ENCODE results near the gene LEUTX.
"Not testable (repeated sequence)": the region's sequence is repeated elsewhere in the genome, so short reads cannot be mapped to it uniquely, and the experiment has no call there.

LEUTX gene

DNA sequence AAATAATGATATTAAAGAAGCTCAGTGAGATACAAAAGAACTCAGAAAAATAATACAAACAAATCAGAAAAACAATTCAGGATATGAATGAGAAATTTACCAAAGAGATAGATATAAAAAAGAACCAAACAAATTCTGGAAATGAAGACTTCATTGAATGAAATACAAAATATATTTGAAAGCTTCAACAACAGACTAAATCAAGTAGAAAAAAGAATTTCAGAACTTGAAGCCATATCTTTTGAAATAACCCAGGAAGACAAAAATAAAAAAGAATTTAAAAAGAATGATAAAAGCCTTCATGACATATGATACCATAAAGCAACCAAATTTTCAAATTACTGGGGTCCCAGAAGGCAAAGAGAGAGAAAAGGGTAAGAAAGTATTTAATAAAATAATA lies 9.6 kb downstream of the LEUTX start:
- DNase-seq, result no peak

DNA sequence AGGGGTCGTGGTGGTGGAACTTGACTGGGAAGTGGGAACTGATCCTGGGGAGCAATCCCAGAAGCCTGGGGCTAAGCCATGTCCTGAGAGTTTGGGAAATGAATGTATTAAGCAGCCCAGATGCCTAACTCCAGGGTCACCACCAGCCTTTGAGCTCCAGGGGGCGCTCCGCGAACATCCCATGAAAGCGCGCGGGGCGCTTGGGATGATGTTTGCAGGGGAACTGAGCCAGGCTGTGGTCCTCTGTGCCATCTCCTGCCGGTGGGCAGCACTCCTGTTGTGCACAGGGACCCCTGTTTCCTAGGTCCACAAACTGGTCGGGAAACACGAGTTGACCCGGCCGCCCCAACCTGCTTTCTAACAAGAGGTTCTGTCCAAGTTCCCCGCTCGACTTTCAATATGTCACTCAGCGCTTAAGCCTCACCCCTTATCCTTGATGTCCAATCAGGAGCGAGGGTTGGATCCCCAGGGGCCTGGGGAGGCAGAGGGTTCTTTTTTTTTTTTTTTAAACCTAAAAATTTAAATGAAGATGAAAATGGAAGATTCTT lies 14.4 kb downstream of the LEUTX start:
- peak; percentile 82 for DNase-seq

DNA sequence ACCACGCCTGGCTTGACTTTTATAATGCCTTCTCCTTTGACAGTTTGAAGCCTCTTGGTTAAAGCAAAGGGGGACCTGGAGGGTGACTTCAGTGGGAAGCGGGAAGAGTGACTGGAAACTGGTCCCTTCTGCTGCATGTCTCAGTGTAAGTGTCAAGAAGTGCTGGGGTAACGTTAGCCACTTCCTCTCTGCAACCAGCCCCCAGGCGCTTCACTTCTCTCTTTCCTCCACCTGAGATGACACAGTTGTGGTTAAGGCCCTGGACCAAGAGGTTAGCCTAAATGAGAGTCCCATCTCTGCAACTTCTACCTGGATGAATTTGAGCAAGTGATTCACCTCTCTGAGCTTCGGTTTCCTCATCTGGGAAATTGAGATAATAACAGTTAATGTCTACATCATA lies 16.3 kb downstream of the LEUTX start:
- DNase-seq, result no peak

DNA sequence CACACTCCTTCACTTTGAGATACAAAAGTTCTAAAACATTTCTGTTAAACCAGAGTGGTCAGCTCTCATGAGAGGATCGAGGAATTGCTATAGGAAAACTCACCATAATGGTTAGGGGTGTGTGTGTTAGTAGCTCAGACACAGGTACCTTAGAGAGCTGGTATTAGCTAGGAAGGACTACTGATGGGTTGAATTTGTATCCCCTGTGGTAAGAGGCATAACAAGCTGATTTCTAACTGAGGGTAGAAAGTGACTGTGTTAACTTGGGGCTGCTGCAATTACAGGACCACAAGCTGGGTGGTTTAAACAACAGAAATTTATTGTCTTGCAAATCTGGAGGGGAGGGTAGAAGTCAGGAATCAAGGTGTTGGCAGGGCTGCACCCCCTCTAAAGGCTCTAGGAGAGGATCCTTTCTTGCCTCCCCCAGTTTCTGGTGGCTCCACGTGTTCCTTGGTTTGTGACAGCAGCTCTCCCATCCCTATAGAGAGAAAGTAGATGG lies 17.4 kb downstream of the LEUTX start:
- no peak for DNase-seq

DNA sequence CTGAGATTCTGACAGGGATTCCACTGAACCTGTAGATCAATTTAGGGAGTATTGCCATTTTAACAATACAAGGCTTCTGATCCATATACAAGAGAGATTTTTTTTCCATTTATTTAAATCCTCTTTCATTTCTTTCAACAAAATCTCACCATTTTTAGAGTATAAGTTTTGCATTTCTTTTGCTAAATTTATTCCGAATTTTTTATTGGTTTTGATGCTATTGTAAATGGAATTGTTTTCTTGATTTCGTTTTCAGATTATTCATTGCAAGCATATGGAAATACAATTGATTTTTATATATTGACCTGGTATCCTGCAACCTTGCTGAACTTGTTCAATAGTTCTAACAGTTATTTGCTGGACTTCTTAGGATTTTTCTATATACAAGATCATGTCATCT lies 18.4 kb downstream of the LEUTX start:
- no peak for DNase-seq

DNA sequence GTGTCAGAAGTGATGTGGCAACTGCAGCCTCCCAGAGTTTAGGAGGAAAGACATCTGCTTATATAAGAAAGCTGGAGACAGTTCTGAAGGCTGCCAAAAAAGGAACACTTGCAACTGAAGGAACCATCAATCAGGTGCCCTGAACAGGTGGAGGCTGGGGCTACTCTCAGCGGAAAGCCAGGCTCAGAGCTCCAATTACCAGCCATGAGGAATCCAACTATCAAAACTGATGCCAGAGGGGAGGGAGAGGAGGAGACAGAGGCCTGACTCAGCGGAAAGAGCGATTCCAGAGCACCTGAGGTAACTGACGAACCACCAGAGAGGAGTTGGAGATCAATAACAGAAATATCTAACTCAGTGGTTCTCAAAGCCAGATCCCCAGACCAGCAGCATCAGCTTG lies 24.3 kb downstream of the LEUTX start:
- no peak for DNase-seq

DNA sequence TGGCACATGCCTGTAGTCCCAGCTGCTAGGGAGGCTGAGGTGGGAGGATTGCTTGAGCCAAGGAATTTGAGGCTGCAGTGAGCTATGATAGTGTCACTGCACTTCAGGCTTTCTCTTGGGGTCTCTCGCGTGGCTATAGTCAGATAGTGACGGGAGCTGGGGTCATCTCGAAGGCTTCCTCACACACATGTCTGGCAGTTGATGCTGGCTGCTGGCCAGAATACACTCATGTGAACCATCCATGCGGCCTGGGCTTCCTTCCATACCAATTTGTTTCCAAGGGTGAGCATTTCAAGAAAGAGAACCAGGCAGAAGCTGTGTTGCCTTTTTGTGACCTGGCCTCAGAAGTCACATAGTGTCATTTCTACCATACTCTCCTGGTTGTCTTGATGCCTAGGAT lies 26.4 kb downstream of the LEUTX start:
- DNase-seq, result no peak

DNA sequence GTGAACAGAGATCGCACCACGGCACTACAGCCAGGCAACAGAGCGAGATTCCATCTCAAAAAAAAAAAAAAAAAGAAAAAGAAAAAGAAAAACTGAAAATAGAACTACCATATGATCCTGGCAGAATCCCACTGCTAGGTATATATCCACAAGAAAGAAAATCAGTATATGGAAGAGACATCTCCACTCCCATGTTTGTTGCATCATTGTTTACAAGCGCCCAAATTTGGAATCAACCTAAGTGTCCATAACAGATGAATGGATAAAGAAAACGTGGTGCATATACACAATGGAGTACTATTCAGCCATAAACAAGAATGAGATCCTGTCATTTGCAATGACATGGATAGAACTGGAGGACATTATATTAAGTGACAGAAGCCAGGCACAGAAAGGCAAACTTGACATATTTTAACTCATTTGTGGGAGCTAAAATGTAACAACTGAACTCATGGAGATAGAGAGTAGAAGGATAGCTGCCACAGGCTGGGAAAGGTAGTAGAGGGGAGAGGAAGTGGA lies 29.3 kb downstream of the LEUTX start:
- no peak for DNase-seq

DNA sequence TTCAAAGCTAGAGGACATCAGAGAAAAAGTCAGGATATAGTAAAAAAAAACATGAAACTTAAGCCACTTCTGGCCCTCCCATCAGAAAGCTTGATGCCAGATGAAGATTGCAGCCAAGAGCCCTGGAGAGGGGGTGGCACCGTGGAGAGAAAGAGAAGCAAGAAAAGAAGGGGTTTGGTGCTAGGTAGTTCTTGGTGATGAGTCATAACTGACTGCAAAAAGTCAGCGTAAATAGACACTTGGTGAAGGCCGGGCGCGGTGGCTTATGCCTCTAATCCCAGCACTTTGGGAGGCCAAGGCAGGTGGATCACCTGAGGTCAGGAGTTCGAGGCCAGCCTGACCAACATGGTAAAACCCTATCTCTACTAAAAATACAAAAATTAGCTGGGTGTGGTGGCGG lies 30.0 kb downstream of the LEUTX start:
- not testable (repeated sequence) for DNase-seq

DNA sequence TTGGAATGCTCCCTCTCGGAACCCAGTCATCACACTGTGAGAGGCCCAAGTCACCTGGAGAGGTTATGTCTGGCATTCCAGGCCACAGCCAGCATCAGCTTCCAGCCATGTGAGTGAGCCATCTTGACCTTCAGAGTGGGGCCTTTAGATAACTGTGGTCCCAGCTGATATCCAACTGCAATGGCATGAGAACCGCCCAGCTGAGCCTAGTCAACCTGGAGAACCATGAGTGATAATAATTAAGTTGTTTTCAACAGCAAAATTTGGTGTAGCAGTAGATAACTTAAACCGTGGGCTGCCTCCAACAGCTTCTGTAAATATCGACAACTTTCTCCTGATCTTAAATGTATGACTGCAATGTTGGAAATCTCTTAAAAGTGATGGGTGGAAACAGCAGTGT lies 30.7 kb downstream of the LEUTX start:
- DNase-seq, result no peak

DNA sequence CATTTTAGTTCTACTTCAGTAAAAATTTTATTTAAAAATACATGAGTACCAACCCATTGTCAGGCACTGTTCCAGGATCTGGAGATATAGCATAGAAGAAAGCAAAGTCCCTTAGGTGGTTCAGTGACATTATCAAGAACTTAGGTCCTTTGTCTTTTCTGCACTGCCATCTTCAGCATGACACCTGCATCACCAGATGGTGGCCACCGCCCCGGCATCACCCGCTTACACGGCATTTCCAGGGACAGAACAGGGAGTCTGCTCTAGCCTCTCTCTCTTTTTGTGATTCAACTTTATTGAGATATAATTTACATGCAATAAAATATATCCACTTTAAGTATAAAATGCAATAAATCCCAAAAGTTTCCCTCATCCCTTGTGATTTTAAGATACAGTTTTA lies 31.8 kb downstream of the LEUTX start:
- no peak for DNase-seq

DNA sequence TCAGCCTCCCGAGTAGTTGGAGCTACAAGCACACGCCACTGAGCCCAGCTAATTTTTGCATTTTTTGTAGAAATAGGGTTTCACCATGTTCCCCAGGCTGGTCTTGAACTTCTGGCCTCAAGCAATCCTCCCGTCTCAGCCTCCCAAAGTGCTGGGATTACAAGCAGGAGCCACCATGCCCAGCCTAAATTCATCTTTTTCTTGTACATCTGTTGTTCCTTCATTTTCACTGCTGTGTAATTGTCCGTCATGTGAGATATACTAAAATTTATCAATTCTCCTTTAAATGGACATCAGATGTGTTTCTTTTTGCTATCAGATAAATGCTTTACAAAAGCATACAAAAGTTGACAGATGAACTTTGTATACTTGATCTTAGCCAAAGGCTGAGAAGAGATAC lies 32.4 kb downstream of the LEUTX start:
- no peak for DNase-seq

DNA sequence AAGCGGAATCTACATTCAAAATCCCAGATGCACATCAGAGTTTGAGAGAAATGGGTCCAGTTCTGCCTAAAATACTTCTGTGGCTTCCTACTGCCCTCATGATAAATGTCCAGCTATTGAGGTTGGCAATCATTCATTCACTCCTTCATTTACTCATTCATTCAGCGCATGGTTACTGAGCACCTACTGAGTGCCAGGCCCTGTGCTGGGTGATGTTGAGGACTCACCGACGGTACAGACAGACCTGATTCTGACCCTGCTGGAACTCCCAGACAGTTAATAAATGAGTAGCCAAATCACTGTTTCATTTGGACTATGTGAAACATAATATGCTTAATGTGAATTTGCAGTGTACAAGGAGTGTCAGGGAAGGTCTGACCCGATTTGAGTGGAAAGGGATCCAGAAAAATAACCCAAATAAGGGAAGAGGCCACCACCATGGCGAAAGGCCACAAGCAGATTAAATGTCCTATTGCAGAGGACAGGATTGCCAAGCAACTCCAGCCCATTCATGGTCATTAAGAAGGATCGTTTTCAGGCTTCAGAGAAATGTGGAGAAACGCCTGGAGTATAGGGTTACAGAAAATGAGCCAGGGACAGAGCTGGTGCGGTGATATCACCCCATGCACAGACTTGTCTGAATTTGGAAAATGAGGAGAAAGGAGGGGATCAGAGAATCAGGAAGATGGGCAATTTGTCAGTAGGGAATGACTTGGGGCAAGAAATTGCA lies 34.8 kb downstream of the LEUTX start:
- DNase-seq, result no peak

DNA sequence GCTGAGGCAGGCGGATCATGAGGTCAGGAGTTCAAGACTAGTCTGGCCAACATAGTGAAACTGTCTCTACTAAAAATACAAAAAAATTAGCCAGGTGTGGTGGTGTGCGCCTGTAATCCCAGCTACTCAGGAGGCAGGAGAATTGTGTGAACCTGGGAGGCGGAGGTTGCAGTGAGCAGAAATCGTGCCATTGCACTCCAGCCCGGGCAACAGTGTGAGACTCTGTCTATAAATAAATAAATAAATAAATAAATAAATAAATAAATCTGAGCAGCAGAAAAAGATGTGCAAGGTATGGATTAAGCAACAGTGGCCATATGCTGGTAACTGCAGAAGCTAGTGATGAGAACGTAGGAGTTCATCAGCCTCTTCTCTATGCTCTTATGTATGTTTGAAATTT lies 35.5 kb downstream of the LEUTX start:
- not testable (repeated sequence) for DNase-seq

DNA sequence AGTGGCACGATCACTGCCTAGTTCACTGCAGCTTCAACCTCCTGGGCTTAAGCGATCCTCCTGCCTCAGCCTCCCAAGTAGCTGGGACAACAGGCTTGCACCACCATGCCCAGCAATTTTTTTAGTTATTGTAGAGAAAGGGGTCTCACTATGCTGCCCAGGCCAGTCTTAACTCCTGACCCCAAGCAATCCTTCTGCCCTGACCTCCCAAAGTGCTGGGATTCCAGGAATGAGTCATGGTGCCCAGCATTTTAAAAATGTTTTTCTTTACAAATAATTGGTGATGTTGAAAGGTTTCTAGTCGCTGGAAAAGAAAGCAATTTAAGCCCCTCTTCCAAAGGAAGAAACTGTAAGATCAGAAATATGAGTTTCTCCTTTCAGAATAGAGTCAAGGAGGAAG lies 35.9 kb downstream of the LEUTX start:
- no peak for DNase-seq

DNA sequence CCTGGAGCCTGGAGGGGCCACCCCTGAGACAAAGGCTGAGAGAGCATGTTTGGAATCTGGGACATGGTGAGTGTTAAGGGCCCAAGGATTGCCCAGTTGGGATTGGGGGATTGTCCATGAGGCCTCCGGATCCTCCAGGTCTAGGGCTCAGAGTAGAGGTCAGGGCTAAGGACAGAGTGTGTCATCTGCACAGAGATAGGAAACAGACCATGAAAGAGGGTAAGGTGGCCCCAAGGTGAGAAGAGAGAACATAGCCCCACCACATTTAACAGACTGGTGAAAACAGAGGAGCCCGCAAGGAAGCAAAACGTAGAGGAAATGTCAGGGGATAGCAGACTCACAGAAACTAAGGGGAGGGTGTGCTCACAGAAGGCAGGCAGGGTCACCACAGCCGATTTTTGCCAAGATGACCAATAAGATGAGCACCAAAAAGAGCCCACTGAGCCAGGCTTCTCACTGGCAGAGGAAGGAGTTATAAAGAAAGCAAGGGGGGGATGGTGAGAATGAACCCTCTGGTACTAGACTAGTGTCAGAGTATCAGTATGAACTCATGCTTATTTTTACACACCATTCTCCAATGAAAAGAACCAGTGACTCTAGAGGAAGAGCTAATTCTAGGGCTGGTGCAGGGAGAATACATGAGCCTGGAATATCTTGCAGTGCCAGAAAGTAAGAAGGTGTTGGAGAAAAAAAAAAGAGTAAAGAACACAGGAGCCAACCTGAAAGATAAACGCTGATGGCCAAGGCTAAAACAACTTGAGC lies 37.8 kb downstream of the LEUTX start:
- DNase-seq, result no peak

DNA sequence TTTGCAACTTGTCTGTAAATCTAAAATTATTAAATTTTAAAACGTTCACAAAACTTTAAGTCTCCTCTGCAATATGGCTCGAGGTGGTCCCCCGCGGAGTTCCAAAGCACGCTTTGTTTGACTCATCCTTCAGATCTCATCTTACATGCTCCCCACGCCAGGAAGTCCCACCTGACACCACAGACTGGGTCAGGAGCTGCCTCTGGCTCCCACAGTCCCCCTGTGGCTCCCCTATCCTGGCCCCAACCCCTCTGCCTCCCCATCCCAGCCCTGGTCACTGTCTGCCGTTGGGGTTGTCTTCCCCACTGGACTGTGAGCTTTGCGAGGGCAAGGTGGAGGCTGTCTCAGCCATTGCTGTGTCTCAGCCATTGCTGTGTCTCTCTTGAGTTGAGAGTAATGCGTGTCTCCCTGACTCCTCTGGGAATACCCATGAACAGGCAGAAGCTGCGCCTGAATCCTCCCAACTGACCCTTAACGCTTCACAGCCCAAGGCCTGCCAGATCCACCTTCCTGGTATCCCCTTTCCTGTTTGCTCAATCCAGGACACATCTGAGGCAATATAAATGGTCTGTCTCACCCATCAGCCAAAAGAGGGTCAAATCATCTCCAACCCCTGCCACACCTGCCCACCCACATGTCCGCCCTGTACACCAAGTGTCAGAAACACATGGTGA lies 39.4 kb downstream of the LEUTX start:
- no peak for DNase-seq

DNA sequence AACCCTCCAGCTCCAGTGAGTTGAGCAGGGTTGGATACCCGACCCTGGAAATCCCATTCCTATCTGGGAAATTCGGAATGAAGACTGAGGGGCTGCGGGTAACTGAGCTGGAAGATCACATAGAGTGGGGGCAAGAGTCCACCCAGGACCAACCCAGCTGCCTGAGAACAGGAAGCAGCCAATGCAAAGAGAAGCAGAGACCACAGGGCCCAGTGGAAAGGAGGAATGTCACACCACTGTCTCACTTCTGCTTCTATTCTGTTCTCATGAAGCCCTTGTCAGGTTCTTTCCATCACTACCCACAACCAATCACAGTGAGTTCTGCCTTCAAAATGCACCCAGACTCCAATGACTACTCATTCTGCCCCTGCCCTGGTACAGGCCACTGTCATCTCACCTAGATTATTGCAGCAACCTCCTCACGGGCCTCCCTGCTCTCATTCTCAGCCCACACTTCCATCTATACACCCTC lies 40.0 kb downstream of the LEUTX start:
- no peak for DNase-seq

DNA sequence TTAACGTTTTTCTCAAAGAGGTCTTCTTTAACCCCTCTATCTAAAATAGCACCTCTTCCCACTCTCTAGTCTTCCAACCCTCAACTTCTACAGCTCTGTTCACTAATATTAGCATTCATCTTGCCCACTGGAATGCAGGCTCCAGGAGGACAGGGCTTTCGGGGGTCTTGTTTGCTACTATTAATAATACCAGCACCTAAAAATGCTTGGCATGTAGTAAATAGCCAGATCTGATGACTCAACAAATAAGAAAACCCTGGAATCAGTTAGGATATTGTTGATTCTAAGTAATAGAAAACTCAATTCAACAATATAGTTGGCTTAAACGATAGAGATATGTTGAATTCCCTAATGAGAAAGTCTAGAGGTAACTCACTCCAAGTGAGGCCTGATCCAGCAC lies 41.1 kb downstream of the LEUTX start:
- DNase-seq, result no peak

DNA sequence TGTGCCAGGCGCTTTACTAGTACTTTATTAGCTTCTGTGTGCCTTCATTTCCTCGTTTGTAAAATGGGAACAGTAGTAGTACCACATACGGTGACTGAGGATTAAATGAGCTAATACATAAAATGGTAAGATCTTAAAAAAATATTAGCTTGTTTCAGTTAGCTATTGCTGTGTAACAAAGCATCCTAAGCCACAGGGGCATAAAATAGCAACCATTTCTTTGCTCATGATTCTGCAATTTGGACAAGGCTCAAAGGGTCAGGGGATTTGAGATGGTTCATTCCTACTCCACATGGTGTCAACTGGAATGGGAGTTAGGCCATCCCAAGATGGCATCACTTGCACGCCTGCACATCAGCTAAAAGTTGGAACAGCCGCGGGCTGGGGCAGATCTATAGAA lies 42.0 kb downstream of the LEUTX start:
- no peak for DNase-seq

DNA sequence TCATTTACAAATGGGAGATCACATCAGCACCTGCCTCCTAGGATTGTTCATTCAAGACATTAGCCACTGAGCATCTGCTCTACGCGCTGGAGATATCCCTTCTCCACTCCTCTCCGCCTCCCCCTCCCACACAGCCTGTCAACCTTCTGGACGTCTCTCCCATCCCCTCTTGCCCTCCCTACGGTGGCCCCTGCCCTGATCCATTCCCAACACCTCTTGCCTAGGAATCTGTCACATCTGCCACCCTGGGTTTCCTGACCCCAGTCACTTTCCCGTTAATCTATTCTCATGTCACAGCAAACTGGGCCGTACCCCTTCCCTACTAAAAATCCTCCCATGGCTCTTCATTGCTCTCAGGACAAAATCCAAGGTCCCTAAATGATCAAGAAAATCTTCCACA lies 45.0 kb downstream of the LEUTX start:
- no peak for DNase-seq

DNA sequence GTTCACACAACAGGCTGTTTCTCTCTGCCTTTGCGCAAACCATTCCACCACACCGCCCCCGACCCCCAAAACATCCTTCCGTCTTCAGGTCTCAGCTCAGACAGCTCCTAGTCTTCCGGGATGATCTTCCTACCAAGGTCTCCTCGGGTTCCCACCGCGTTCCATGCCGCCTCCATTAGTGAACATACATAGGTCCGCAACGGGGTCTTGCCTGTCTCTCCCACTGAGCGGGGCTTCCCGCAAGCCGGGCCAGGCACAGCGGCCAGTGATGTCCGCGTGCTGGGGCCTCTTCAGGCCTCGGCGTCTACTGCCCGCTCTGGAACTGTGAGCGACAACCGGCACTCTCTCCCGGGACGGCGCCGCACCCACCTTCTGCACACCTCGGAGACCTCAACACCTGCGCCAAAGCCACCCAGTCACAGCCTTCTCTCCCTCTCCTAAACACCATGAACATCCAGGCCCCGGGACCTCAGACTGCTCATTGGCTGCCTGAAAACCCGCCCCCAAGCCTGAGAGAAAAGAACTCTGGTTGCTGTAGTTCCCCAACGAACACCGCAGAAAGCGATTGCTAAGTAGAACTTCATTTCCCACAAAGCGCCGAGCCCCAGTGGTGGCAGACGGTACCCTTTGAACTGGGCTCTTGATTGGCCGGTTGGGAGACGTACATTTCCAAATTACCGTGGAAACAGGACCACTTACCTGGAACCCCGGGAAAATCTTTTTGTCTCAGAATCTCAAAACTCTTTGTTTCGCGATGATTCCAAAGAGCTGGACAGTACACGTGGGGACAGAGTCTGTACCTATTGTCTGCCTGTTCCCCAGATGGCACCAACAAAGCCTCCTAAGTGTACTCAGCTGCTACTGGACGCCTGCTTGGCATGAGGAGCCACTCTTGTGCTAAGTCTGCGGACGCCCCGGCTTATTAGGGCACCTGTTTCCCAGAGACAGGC lies 45.8 kb downstream of the LEUTX start:
- peak; percentile 71 for DNase-seq
